GM23338 (cell line): ENCODE measurements around the gene MYH13. TPM values are rescaled to one million over a fixed set of nuclear protein-coding genes. Genes with fewer than 3 reads are reported as not detected.

Experiments
- ATAC-seq: fragments of 200-7000 bp; cut with Tn5 transposase; 3 replicates; pipeline ENCODE4 v1.9.1; 2020
- DNase-seq: peaks from one replicate; pipeline ENCODE4 v3.0.0-alpha.2; 2015; ENCODE audit warnings: low spot score
- H2AFZ ChIP-seq: fragments of 200-600 bp; sonication (generic); 2 replicates; pipeline ENCODE4 v1.8.0; 2016; ENCODE audit warnings: antibody characterized with exemption, mild to moderate bottlenecking, moderate library complexity
- H3F3A ChIP-seq: fragments of 200-600 bp; sonication (generic); replicated peaks from 2 replicates; pipeline ENCODE4 v1.8.0; 2017; ENCODE audit warnings: antibody characterized with exemption, mixed run types, low read depth
- H3K27ac ChIP-seq: fragments of 200-600 bp; sonication (generic); 2 replicates; pipeline ENCODE4 v1.6.1; 2016; ENCODE audit warnings: low read depth
- H3K27me3 ChIP-seq: fragments of 200-600 bp; sonication (generic); 2 replicates; pipeline ENCODE4 v1.8.0; 2016; ENCODE audit warnings: mild to moderate bottlenecking, mixed run types, moderate library complexity; ENCODE audit not compliant: insufficient read depth
- H3K36me3 ChIP-seq: fragments of 200-600 bp; sonication (generic); 2 replicates; pipeline ENCODE4 v1.8.0; 2016; ENCODE audit warnings: mild to moderate bottlenecking; ENCODE audit not compliant: insufficient read depth
- H3K4me1 ChIP-seq: fragments of 200-600 bp; sonication (generic); 2 replicates; pipeline ENCODE4 v1.8.0; 2016; ENCODE audit warnings: mild to moderate bottlenecking, moderate library complexity; ENCODE audit not compliant: insufficient read depth
- H3K4me2 ChIP-seq: fragments of 200-600 bp; sonication (generic); 2 replicates; pipeline ENCODE4 v1.7.1; 2017; ENCODE audit warnings: mixed run types
- H3K4me3 ChIP-seq: fragments of 200-600 bp; sonication (generic); 2 replicates; pipeline ENCODE4 v1.6.1; 2016; ENCODE audit warnings: mixed run types
- H3K79me2 ChIP-seq: fragments of 200-600 bp; sonication (generic); replicated peaks from 2 replicates; pipeline ENCODE4 v1.8.0; 2017; ENCODE audit warnings: mild to moderate bottlenecking; ENCODE audit not compliant: insufficient read depth
- H3K9me2 ChIP-seq: fragments of 200-600 bp; sonication (generic); 2 replicates; pipeline ENCODE4 v1.8.0; 2017; ENCODE audit not compliant: insufficient read depth
- H4K20me1 ChIP-seq: fragments of 200-600 bp; sonication (generic); replicated peaks from 2 replicates; pipeline ENCODE4 v1.8.0; 2017; ENCODE audit warnings: mild to moderate bottlenecking; ENCODE audit not compliant: insufficient read depth
- H3K27ac Mint-ChIP-seq: 2 replicates; pipeline ENCODE4 v1.8.0; 2020; ENCODE audit warnings: inconsistent platforms, mild to moderate bottlenecking, moderate library complexity, mixed read lengths
- H3K27me3 Mint-ChIP-seq: 3 replicates; pipeline ENCODE4 v1.8.0; 2022; ENCODE audit warnings: low read depth, mild to moderate bottlenecking, moderate library complexity, mixed read lengths, inconsistent platforms; ENCODE audit not compliant: insufficient read depth, poor library complexity
- H3K36me3 Mint-ChIP-seq: 3 replicates; pipeline ENCODE4 v1.8.0; 2021; ENCODE audit warnings: low read depth, mild to moderate bottlenecking, inconsistent platforms, moderate library complexity, mixed read lengths
- H3K4me1 Mint-ChIP-seq: 3 replicates; pipeline ENCODE4 v1.8.0; 2020; ENCODE audit warnings: mild to moderate bottlenecking, inconsistent platforms, mixed read lengths
- H3K4me3 Mint-ChIP-seq: 3 replicates; pipeline ENCODE4 v1.8.0; 2021; ENCODE audit warnings: moderate library complexity, mild to moderate bottlenecking, inconsistent platforms, mixed read lengths
- H3K9me3 Mint-ChIP-seq: 3 replicates; pipeline ENCODE4 v1.8.0; 2020; ENCODE audit warnings: moderate library complexity, mild to moderate bottlenecking, inconsistent platforms, mixed read lengths
- CREB1 ChIP-seq: fragments of 250-450 bp; sonication (Bioruptor Pico); IDR thresholded peaks from 2 replicates; pipeline ENCODE4 v1.5.0; 2020; ENCODE audit warnings: low read depth, mild to moderate bottlenecking, moderate library complexity
- CTCF ChIP-seq, 2 experiments: fragments of 200-600 bp in 1 of 2; sonication (generic) in 1 of 2; conservative IDR thresholded peaks; 2 replicates each; pipeline versions ENCODE4 v1.5.1 to v1.6.1; 2016 to 2017; ENCODE audit warnings: antibody characterized with exemption in 2 of 2, low read depth in 2 of 2, mild to moderate bottlenecking in 2 of 2, moderate library complexity in 1 of 2
- ETS1 ChIP-seq: IDR thresholded peaks from 2 replicates; pipeline ENCODE4 v1.6.1; 2016; ENCODE audit warnings: antibody characterized with exemption
- EZH2 ChIP-seq: fragments of 200-600 bp; sonication (generic); IDR thresholded peaks from one replicate; pipeline ENCODE4 v1.8.0; 2017; ENCODE audit warnings: antibody characterized with exemption, mild to moderate bottlenecking, low read depth; ENCODE audit not compliant: unreplicated experiment
- EZH2phosphoT487 ChIP-seq: fragments of 200-600 bp; sonication (generic); IDR thresholded peaks from one replicate; pipeline ENCODE4 v1.8.1; 2018; ENCODE audit warnings: antibody characterized with exemption; ENCODE audit not compliant: unreplicated experiment
- JUNB ChIP-seq: IDR thresholded peaks from one replicate; pipeline ENCODE4 v1.6.1; 2016; ENCODE audit warnings: antibody characterized with exemption; ENCODE audit not compliant: unreplicated experiment
- NANOG ChIP-seq: IDR thresholded peaks from 2 replicates; pipeline ENCODE4 v1.6.1; 2016; ENCODE audit warnings: antibody characterized with exemption, borderline replicate concordance
- POLR2AphosphoS5 ChIP-seq: IDR thresholded peaks from 2 replicates; pipeline ENCODE4 v1.6.1; 2016; ENCODE audit warnings: antibody characterized with exemption, low read depth
- REST ChIP-seq: IDR thresholded peaks from one replicate; pipeline ENCODE4 v1.6.1; 2018; ENCODE audit warnings: antibody characterized with exemption; ENCODE audit not compliant: unreplicated experiment
- STAT1 ChIP-seq: IDR thresholded peaks from one replicate; pipeline ENCODE4 v1.6.1; 2016; ENCODE audit warnings: antibody characterized with exemption; ENCODE audit not compliant: unreplicated experiment
- ZNF114 ChIP-seq: fragments of 250-450 bp; sonication (Bioruptor Pico); IDR thresholded peaks from 2 replicates; pipeline ENCODE4 v1.5.0; 2020; ENCODE audit warnings: mild to moderate bottlenecking, moderate library complexity
- ZNF331 ChIP-seq: fragments of 250-450 bp; sonication (Bioruptor Pico); IDR thresholded peaks from 2 replicates; pipeline ENCODE4 v1.5.0; 2020; ENCODE audit warnings: low read depth, mild to moderate bottlenecking, moderate library complexity
- polyA plus RNA-seq: library from polyadenylated mRNA; unstranded; fragments of >200 nt; fragmentation: Nextera tagmentation; extraction: Ambion mirVana; gene quantifications from 2 replicates; pipeline ENCODE4 v1.2.1, GENCODE V29; 2016
- total RNA-seq: library from RNA; depleted of rRNA; stranded (reverse); fragments of >200 nt; shearing (Covaris generic); gene quantifications from 2 replicates; pipeline ENCODE4 v1.2.3, GENCODE V29; 2014

MYH13 gene
- total and polyA plus RNA-seq, 2 experiments from 2014 or later, result not detected

GRCh38 chr17:10368561-10368960, 4.2 kb downstream of the MYH13 start (continued):
- TF ChIP-seq CTCF (conservative IDR thresholded peaks at IDR 0.05; ENCODE audit: low read depth in 2 of 2) (no peak), CREB1 (CRISPR knock-in tag) (no peak), REST (no peak), ZNF114 (CRISPR knock-in tag) (no peak), EZH2 (no peak), ZNF331 (CRISPR knock-in tag) (no peak), EZH2phosphoT487 (no peak), ETS1 (no peak), POLR2AphosphoS5 (no peak), STAT1 (no peak), JUNB (no peak)

- H3K4me1 Mint-ChIP-seq, result peaks cover 6% of the 10 kb centered on the region; the same call in 2 of the 3 replicates
Measured at GRCh38 chr17:10360578-10360977, 12.2 kb downstream of the MYH13 start.

More at GRCh38 chr17:10360578-10360977, 12.2 kb downstream of the MYH13 start:
- Histone ChIP-seq H3K9me2 (no peaks in the 10 kb centered on the region), H3K4me2 (no peak overlapping the region), H4K20me1 (no peaks in the 10 kb centered on the region), H3K36me3 (no peaks in the 10 kb centered on the region), H3K27ac (no peak overlapping the region), H3K4me1 (no peaks in the 10 kb centered on the region; the same call in 1 of the 2 replicates), H3K27me3 (no peaks in the 10 kb centered on the region), H3F3A (0 out of 2 replicates have a peak, but pooled peaks cover 2% of the 10 kb centered on the region), H3K79me2 (no peaks in the 10 kb centered on the region), H3K4me3 (no peak overlapping the region), H2AFZ (no peak overlapping the region)
- Mint-ChIP-seq H3K9me3 (no peaks in the 10 kb centered on the region), H3K27me3 (peaks cover 7% of the 10 kb centered on the region), H3K36me3 (no peaks in the 10 kb centered on the region), H3K4me3 (no peak overlapping the region), H3K27ac (no peak overlapping the region)
- ATAC-seq, result no peak
- TF ChIP-seq ETS1 (no peak), EZH2 (no peak), NANOG (no peak)
- no peak for DNase-seq
